GM19397 (cell line): ENCODE results near the gene WHRN.
A peak's percentile ranks its signal among the peaks of the same experiment; 100 is the strongest.

Experiments used
- ATAC-seq: cut with Tn5 transposase; IDR thresholded peaks from one replicate; pipeline ENCODE4 v1.9.1; 2021; ENCODE audit warnings: mild to moderate bottlenecking, moderate library complexity; ENCODE audit not compliant: unreplicated experiment

WHRN gene

DNA sequence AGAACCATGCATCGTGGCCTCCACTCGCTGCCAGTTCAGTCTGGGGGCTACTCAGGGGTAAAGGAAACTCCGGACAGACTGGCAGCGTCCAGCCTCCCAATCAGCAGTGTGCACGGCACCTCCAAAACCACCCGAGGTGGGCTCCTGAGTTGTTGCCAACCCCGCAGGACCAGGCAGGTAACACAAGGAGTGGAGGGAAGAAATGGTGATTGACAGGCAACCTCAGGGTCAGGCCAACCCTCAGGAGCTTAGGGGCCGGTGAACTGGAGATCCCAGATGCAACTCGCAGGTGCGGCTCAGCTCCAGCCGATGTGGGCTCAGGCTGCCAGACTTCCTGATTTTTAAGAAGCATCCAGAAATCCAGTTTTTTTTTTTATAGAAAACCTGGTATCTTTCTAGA lies 80.1 kb downstream of the WHRN start:
- ATAC-seq: no peak

DNA sequence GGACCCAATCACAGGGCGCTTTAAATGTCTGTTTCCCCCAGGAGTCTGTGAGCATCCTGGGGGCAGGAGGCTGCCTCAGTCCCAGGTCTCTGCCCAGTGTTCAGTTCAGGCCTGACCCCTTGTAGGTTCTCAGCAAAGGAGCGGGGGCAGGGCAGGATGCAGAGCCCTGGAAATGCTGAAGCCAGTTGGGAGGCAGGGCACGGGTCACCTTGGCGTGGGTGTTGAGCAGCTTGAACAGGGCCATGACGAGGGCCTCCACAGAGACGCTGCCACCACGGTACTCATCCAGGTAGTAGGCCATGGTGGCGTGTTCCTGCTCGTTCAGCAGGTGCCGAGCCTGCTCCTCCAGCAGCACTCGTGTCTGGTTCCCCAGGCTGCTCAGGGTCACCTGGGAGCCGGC lies 81.1 kb downstream of the WHRN start:
- no peak for ATAC-seq

DNA sequence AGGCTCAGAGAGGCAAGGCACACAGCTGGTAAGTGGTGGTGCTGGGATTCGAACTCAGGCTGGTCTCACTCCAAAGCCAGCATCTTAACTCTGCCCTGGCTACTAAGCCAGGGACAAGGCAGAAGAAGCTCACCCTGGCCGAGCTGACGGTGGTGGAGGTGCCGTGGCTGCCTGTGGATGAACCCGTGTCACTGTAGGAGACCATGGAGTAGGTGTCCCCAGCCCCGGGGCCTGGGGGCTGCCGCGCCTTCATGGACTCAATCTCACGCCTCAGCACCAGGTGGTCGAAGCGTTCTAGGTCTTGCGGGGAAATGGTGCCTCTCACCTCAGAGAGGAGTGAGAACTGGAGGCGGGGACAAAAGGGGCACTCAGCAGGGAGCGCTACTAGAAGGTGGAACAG lies 82.1 kb downstream of the WHRN start:
- ATAC-seq: no peak

DNA sequence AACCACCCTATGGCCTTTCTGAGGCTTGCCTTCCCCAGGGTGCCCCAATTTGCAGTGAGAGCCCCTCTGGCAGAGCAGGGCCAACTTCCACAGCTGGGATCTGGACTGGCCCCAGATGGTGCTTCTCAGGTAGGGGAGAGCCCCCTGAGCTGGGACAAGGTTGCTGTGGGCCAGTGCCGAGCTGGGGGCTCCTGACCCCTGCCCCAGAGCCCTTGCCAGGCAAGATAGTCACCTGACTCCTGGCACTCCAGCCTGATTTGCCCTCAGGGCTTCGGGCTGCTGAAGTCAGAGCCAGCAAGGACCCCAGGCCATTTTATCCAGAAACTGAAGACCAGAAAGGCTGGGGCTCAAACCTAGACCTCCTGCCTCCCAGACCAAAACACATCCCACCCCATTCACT lies 84.1 kb downstream of the WHRN start:
- no peak for ATAC-seq

DNA sequence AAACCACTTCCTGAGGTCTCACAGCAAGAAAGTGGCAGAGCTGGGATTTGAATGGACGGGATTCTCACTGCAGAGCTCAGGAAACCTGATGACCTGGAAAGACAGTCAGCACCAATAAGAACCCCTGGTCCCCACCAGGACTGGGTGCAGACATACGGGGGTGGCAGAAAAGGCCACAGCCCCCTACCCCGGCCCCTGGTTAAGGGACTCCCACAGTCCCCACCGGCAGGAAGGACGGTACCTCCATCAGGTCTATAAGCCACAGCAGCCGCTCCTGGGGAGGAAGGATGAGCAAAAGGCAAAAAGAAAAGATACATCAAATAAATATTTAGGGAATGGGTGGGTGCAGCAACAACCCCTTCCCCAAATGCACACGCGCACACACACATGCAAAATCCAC lies 85.5 kb downstream of the WHRN start:
- no peak for ATAC-seq

DNA sequence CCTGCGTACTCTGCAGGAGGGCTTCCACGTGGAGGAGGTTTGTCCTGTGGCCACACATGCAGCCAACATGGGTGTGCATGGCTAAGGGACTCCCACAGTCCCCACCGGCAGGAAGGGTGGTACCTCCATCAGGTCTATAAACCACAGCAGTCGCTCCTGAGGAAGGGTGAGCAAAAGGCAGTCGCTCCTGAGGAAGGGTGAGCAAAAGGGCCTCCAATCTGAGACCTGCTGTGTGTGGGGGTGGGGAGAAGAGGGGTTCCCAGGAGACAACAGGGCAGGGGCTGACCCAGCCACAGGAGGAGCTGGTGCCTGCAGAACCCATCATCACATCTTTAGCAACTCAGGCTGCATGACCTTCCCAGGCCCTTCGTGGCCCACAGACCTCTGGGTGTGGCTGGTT lies 87.2 kb downstream of the WHRN start:
- no peak for ATAC-seq

DNA sequence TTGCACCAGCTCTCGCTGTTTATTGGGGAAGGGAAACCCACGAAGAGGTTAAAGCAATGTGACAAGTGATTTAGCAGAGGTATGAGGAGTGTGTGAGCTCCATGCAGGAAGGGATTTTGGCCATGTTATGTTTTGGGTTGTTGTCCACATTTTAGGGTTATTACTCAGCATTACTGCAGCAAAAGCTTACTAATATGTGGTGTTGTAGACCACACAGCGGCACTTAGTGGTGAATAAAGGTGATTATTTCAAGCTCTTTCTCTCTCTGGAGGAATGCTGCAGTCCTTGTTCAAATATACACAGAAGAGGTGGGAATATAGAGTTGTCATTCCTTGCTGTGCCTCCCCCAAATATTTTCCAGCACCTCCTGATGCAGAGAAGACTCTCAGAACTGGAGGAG lies 87.8 kb downstream of the WHRN start:
- ATAC-seq: no peak

DNA sequence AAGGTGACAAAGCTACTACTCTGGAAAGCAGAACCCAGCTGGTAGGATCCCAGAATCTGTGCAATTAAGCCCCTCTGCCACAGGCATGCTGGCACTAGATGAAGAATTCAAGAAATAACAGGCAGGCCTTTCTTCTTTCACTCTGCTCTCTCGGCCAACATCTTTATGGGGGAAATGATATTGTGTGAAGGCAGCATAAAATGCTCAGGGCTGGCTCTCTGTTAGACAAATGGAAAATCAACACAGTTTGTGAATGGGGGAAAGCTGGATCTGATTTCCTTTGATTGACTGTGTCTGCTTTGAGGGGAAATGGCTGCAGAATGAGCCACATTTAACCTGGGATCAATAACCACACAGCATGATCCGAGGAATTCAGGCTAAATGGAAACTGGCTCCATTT lies 88.4 kb downstream of the WHRN start:
- no peak for ATAC-seq

DNA sequence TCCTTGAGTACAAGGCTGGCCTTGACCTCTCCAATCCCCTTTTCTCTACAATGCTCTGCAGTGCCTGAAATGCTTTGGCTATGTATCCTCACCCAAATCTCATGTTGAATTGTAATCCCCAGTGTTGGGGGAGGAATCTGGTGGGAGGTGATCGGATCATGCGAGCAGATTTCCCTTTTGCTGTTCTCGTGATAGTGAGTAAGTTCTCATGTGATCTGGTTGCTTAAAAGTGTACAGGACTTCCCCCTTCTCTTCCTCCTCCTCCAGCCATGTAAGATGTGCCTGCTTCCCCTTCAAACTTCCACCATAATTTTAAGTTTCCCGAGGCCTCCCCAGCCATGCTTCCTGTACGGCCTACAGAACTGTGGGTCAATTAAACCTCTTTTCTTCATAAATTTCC lies 89.0 kb downstream of the WHRN start:
- ATAC-seq: no peak

DNA sequence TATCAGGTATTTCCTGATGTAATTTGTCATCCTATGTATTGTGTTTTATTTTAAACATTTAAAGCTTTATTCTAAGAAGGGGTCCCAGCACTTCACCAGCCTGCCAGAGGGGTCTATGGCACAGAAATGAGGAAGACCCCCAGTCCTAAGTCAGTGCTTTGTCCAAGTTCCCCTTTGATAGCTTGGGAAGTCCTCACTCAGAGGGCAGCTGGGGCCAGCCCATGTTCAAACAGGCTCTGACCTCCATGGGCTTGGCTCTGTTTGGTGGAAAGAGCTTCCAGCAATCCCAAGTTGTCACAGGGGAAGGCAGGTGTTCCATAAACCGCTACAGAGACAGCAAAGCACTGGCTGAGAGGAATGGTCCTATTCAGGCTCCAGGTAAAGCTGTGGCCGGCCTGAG lies 90.9 kb downstream of the WHRN start:
- no peak for ATAC-seq

DNA sequence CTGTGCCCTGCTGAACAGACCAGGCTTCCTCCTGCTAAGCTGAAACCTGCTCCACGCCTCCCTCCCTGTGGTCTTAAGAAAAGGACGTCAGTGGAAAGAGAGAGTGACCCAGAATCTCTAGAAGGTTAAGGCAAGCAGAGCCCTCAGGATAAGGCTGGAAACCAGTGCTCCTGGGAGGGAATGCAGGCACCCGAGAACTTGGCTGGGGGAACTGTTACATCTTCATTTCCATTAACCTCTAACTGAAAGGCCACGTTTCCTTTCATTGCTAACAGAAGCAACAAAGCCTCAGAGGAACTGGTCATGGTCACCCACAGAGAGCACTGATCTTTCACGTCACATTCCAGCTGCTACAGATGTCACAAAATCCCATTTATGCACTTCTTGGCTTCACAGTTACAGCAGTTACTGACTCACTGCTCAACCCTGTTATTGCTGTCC lies 91.4 kb downstream of the WHRN start:
- ATAC-seq: no peak

DNA sequence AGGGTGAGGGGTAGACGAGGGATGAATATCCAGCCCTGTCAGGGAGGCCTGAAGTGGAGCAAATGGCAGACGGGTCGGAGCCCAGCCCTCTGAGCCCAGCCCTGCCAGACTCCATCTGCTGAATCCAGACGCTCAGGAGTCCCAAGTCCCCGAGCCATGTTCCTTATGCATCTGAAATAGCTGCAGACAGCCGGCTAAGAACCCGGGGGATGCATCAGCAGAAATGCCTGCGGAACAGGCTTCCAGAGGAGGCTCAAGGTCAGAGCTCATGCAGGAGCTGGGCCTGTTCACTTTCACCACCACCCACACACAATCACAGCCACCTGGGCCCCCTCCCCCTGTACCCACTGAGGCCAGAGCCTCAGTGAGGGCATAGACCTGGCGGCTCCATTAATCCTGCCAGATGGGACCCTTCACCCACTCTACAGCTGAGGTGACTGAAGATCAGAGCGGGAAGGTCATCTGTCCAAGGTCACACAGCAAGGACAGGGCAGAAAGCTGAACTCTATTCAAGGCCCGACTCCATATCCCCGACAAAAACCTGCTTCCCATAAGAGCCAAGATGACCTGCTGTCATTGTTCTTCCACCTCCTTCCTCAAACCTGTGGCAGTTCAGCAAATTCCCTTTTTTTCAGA lies 93.1 kb downstream of the WHRN start:
- no peak for ATAC-seq

DNA sequence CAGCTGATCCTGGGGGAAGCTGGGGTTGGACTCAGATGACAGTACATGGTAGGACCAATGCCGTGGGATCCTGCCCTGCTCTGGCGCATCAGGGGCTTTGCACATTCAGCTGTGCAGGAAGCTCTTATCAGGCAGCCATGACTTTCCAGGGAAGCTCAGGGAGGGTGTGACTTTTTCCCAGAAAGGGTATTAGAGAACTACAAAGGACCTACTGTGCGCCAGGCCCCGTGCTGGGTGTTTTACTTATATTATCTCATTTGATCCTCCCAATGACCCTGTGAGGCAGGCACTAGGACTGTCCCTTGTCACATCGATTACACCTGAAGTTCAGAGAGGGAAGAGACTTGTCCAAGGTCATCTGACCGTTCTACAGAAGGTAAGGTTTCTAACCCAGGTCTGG lies 93.8 kb downstream of the WHRN start:
- no peak for ATAC-seq

DNA sequence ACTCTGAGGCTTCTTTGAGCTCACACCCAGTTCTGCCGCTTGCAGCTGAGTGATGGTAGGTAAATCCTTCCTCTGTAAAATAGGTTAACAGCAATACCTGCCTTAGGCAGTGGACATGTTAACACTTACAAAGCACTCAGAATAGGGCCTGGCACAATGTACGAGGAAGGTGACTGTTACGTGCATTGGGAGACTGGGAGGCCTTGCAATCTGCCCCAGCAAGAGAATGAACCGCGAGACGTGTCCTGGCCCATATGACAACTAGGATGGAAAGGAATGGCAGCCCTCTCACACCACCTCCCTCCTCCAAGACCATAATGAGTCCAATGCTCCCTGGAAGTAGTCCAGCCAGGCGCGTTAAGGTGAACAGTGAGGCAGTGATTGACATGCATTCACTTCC lies 94.4 kb downstream of the WHRN start:
- no peak for ATAC-seq

DNA sequence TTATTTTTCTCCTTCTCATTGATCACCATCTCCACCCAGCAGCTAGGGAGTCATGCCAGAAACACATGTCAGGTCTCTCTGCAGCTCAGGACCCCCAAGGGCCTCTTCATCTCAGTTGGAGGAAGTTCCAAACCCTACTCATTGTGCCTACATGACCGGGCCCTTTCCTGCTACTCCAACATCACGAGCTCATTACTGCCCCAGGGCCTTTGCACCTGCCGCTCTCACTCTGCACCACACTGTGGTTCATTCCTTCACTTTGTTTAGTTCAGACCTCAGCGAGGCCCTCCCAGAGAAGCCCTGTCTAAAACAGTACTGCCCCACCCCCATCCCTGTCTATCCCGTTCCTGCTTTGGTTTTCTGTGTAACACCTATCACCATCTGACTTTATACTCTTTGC lies 95.4 kb downstream of the WHRN start:
- no peak for ATAC-seq

DNA sequence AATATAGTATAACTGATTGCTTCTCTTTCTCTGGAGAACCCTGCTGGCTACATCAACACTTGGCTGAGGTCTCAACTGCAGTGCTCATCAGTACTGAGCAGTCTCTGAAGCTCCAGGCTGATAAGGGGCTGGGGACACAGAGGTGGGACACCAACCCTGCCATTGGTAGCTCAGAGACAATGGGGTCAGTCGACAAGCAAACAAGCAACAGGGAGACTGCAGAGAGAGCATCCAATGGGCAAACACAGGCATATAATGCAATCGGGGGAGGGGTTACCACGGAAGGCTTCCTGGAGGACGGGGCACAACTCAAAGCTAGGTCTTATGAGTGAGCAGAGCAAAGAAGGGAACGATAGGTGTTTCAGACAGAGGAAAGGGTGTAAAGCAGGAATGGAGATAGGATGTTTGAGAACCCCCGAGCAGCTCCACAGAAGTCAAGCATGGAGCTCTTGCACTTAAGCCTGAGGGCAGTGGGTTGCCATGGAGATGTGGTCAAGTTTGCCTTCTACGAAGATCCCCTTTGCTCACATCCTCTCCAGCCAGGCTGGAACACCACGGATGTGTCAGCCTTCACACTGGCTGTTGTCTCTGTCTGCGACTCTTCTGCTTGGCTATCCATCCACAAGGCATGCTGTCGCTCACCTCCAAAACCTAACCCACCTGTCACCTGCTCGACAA lies 96.0 kb downstream of the WHRN start:
- no peak for ATAC-seq

DNA sequence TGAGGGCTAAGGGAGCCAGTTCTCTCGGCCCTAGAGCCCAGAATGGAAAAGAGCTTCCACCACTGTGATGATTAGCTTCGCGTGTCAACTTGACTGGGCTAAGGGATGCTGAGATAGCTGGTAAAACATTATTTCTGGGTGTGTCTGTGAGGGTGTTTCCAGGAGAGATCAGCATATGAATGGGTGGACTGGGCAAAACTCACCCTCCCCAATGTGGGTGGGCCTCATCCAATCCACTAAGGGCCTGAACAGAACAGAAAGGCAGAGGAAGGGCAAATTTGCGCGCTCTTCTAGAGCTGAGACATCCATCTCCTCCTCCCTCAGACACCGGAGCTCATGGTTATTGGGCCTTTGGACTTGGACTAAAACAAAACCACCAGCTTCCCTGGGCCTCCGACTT lies 96.6 kb downstream of the WHRN start:
- ATAC-seq: no peak

DNA sequence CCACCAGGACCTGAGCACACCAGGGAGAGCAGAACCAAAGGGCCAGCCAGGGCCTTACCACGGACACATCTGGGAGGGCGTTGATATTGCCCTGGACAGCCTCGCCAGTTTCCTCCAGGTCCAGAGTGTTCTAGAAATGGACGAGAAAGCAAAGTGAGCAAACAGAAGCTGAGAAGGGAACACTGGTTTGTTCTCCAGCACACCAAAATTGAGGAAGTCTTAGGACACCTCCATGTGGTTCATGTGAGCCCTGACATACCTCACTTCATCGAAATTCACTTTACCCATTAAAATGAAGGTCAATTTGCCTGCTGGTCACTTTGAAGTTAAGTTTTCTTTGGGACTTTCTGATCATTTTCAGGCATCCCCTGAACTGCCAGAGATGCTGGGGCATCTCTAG lies 97.4 kb downstream of the WHRN start:
- no peak for ATAC-seq

DNA sequence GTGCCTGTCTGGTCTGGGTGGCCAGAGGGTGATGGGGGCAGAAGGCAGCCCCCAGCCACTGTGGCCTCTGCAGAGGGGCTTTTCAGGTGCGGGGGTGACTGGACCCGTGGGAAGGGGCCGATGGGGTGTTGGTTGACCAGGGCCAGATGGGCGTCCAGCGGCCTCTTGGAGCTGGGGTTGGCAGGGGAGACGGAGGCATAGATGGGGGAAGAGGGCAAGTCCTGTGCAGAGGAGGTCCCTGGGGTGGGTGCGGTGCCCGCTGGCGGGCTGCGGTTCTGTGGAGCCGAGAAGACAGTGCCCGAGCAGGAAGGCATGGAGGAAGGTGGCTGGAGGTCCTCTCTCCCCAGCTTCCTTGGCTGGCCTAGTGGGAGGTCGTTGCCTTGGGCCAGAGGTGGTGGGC lies 98.8 kb downstream of the WHRN start:
- no peak for ATAC-seq

DNA sequence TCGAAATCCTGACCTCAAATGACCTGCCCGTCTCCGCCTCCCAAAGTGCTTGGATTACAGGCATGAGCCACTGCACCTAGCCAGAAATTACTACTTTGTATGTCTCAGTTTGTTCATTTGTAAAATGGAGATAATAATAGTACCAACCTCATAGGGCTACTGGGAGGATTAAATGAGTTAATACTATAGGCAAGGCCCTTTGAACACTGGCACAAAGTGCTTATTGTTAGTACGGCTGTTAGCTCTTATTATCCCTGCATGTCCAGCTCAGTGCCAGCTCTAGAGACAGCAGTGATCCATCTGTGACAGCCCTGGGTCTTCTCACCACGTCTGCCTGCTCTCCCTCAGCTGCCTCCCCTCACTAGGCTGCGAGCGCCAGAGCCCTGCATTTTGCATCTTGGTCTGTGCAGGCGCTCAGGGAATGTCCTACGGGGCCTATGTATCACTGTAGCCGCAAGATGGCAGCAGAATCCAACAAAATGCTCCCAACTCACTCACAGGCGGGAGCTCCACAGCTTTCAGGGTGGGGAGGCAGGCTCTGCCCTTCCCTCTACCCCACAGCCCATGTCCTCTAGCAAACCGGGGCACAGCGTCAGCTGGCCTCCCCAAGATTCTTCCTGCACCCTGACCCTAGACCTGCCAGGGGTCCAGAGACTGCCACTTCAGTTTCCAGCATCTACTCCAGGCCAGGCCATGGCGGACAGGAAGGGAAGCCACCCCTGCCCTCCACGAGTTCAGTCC lies 99.8 kb downstream of the WHRN start:
- peak; percentile 79 for ATAC-seq

DNA sequence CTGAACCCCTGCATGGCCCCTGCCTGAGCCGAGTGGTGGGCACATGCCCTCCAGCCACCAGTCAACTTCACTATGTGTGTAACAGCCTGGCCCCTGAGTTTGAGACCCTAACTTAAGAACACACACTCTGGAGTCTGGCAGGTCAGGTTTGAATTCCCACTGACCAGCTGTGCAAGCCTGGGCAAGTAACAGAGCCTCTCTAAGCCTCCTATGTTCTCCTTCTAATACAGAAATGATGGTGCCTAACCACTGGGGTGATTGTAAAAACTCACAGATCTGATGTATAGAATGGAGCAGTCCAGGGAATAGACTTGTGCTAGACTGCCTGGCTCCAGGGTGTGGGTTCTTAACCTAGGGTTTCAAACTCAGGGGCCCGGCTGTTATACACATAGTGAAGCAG lies 100.7 kb downstream of the WHRN start:
- ATAC-seq: no peak

DNA sequence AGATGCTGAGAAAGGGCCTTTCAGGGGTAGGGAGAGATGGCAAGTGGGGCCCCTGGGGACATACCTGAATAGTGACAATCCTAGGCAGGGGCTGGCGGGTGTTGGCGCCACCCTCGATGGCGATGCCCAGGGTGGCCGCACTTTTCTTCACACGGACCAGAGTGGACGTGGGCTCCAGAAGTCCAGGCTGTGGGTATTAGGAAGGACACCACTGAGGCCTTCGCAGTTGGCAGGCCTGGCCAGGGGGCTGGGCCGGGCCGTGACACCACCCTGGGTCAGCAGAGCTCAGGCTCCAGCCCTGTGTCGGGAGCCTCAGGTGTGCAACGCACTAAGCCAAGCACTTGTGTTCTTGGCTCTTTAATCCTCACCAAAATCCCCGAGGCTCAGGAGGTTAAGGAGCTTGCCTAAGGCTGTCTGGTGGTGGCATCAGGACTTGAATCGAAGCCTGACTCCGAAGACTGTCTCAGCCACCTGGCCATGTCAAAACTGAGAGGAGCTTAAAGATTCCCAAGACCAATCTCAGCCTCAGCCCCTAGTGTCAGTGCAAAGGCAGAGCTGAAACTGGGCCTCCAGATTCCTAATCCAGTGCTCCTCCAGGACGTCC lies 102.0 kb downstream of the WHRN start:
- no peak for ATAC-seq
